ENCODE data around the gene SKP1. TPM values are rescaled to one million over a fixed set of nuclear protein-coding genes. Genes with fewer than 3 reads are reported as not detected.
A peak's percentile ranks its signal among the peaks of the same experiment; 100 is the strongest.
"Not testable (repeated sequence)": the region's sequence is repeated elsewhere in the genome, so short reads cannot be mapped to it uniquely, and the experiment has no call there.

The SKP1 gene
- polyA plus RNA-seq, 3 donors, result 643 to 801 (median 714) TPM

GRCh38 chr5:134188092-134188491 is 11.3 kb upstream of the SKP1 start:
- no peak for DNase-seq

GRCh38 chr5:134184155-134185135 is 7.7 kb upstream of the SKP1 start:
- DNase-seq, result peak; percentile 23

- DNase-seq, result no peak
Observed at GRCh38 chr5:134183481-134183880, 6.7 kb upstream of the SKP1 start.

- DNase-seq, result no peak
Observed at GRCh38 chr5:134178096-134178419, 1.3 kb upstream of the SKP1 start.

- DNase-seq, result peak; percentile 31
Observed at GRCh38 chr5:134177369-134178095, 782 bp upstream of the SKP1 start.

GRCh38 chr5:134175921-134176510 is 734 bp downstream of the SKP1 start:
- DNase-seq, result peak; percentile 30

- DNase-seq, result peak; percentile 33
Observed at GRCh38 chr5:134174841-134175839, 1.6 kb downstream of the SKP1 start.

- no peak for DNase-seq
Observed at GRCh38 chr5:134171972-134172371, 4.8 kb downstream of the SKP1 start.

- DNase-seq, result no peak
Observed at GRCh38 chr5:134162592-134162991, 14.2 kb downstream of the SKP1 start.

GRCh38 chr5:134161513-134162395 is 15.0 kb downstream of the SKP1 start:
- DNase-seq, result no peak

- DNase-seq, result no peak
Observed at GRCh38 chr5:134153657-134154056, 23.1 kb downstream of the SKP1 start.

- no peak for DNase-seq
Observed at GRCh38 chr5:134153241-134153640, 23.5 kb downstream of the SKP1 start.

- DNase-seq, result not testable (repeated sequence)
Observed at GRCh38 chr5:134152173-134152832, 24.4 kb downstream of the SKP1 start.

- no peak for DNase-seq
Observed at GRCh38 chr5:134151723-134152122, 25.0 kb downstream of the SKP1 start.

GRCh38 chr5:134149571-134150303 is 27.0 kb downstream of the SKP1 start:
- DNase-seq, result no peak

- no peak for DNase-seq
Observed at GRCh38 chr5:134148986-134149539, 27.7 kb downstream of the SKP1 start.

GRCh38 chr5:134148316-134148715 is 28.4 kb downstream of the SKP1 start:
- DNase-seq, result peak; percentile 65

GRCh38 chr5:134146651-134147518 is 29.9 kb downstream of the SKP1 start:
- no peak for DNase-seq
